Activated T-helper 1 cell treated with anti-CD3 and anti-CD28 coated beads, Interleukin-12 subunit alpha, Interleukin-12 subunit beta, Interleukin-2, Interleukin-4 antibody, amounts not matched to agents 30 ng/mL and 10 ng/mL and 1 ng/mL, durations not matched to agents 14 hours and 24 hours and 36 hours (primary cell): Measurements from ENCODE around the gene SART3. TPM values are rescaled to one million over a fixed set of nuclear protein-coding genes. Genes with fewer than 3 reads are reported as not detected.
"Not testable (repeated sequence)": the region's sequence is repeated elsewhere in the genome, so short reads cannot be mapped to it uniquely, and the experiment has no call there.

Source experiments
- DNase-seq: peaks from one replicate; pipeline ENCODE4 v3.0.0; 2021; ENCODE audit warnings: low spot score
- H3K27ac Mint-ChIP-seq: one replicate; pipeline ENCODE4 v1.8.0; 2021; ENCODE audit warnings: mild to moderate bottlenecking, mixed read lengths
- H3K27me3 Mint-ChIP-seq: one replicate; pipeline ENCODE4 v1.8.0; 2022; ENCODE audit warnings: mild to moderate bottlenecking, moderate library complexity, mixed read lengths; ENCODE audit not compliant: insufficient read depth
- H3K36me3 Mint-ChIP-seq: one replicate; pipeline ENCODE4 v1.8.0; 2021; ENCODE audit warnings: low read depth, mixed read lengths
- H3K4me1 Mint-ChIP-seq: one replicate; pipeline ENCODE4 v1.8.0; 2021; ENCODE audit warnings: low read depth, mixed read lengths
- H3K4me3 Mint-ChIP-seq: one replicate; pipeline ENCODE4 v1.8.0; 2021; ENCODE audit warnings: mild to moderate bottlenecking, moderate library complexity, mixed read lengths
- H3K9me3 Mint-ChIP-seq: one replicate; pipeline ENCODE4 v1.8.0; 2021; ENCODE audit warnings: mixed read lengths
- intact Hi-C: fragments of 100-400 bp; cut with micrococcal nuclease; formaldehyde crosslinking; loops from one replicate; pipeline ENCODE4 v1.15.1; 2024
- total RNA-seq: library from RNA; stranded (reverse); gene quantifications from 2 replicates; pipeline ENCODE4 v1.2.3, GENCODE V29; 2022

Gene SART3
- total RNA-seq, 1 donor from 2014 or later = 96.4 TPM

DNA sequence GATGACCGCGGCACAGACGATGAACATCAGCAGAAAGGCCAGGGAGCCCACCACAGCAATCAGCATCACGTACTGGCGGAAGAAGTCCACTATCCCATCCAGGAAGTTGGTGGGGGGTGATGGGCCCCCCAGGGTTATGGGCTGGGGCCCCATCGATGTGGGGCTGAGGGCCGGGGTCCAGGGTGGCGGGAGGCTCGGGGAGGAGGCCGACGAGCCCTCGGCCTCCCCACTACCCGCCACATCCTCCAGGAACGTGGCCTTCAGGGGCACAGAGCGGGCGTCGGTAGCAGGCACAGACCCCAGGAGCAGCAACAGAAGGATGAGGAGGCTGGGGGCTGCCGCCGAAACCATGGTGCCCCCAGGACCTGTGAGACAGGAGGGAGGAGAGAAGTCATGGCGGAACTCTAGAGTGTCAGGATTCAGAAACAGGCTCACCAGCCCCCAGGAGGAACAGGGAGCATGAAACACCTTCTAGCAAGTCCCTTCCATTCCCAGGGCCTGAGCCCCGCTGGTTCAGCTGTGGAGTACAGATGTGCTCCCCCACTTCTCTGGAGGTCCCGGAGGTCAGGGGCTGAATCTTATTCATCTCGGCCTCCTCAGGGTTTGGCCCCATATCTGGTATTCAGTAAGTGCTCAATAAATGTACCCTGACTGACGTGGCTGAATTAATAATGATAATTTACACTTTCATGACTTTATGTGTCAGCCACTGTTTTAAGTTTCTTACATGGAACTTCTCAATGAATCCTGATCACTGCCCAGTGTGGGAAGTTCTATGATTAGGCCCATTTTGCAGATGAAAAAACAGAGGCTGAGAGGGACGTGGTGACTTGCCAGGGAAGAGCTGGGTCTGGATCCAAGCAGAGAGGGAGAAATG lies 31.3 kb upstream of the SART3 start:
- intact Hi-C loops = no loop called here
- DNase-seq = no peak
- H3K9me3 Mint-ChIP-seq = no peaks in the 10 kb centered on the region
- no peak overlapping the region for H3K4me3 Mint-ChIP-seq
- no peaks in the 10 kb centered on the region for H3K27me3 Mint-ChIP-seq
- H3K36me3 Mint-ChIP-seq = no peaks in the 10 kb centered on the region
- H3K27ac Mint-ChIP-seq = no peak overlapping the region
- no peaks in the 10 kb centered on the region for H3K4me1 Mint-ChIP-seq

GRCh38 chr12:108591267-108591980 lies 30.5 kb upstream of the SART3 start:
- no peak overlapping the region for H3K4me3 Mint-ChIP-seq
- intact Hi-C loops = no loop called here
- no peaks in the 10 kb centered on the region for H3K4me1 Mint-ChIP-seq
- no peak overlapping the region for H3K27ac Mint-ChIP-seq
- no peaks in the 10 kb centered on the region for H3K9me3 Mint-ChIP-seq
- no peaks in the 10 kb centered on the region for H3K27me3 Mint-ChIP-seq
- DNase-seq = no peak
- H3K36me3 Mint-ChIP-seq = no peaks in the 10 kb centered on the region

DNA sequence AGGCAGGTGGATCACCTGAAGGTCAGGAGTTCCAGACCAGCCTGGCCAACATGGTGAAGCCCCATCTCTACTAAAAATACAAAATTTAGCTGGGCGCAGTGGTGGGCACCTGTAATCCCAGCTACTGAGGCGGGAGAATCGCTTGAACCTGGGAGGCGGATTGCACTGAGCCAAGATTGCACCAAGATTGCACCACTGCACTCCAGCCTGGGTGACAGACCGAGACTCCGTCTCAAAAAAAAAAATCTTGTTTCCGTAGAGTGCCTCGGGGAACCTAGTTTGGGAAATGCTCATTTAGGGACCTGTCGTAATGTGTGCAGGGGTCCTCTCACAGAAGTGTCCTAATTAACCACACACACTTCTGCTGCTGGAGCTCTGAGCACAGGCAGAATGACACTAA lies 29.5 kb upstream of the SART3 start:
- intact Hi-C loops, DNase-seq, H3K9me3 Mint-ChIP-seq: not testable (repeated sequence)

DNA sequence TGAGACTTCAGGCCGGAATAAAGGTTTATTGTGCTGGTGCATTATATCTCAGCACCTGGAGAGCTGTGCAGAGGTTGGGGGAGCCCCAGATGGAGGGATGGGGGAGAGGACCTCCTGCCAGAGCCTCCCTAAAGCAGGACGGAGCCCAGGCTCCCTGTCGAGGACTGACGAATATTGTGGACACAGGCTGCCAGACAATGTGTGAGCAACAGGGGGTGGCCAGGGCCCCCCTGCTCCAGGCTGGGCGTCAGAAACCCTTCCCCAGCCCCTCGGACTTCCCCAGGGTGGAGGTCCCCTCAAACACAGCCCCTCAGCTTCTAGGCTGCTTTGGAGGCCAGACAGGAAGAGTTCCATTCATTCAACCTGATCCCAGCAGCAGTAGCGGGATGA lies 28.9 kb upstream of the SART3 start:
- H3K4me3 Mint-ChIP-seq = no peak overlapping the region
- H3K9me3 Mint-ChIP-seq = no peaks in the 10 kb centered on the region
- H3K27ac Mint-ChIP-seq = no peak overlapping the region
- intact Hi-C loops = no loop called here
- H3K36me3 Mint-ChIP-seq = no peaks in the 10 kb centered on the region
- peaks cover 3% of the 10 kb centered on the region for H3K27me3 Mint-ChIP-seq
- DNase-seq = no peak
- H3K4me1 Mint-ChIP-seq = no peaks in the 10 kb centered on the region

More for the DNA sequence above, 29.5 kb upstream of the SART3 start:
- not testable (repeated sequence) for H3K27ac Mint-ChIP-seq, H3K36me3 Mint-ChIP-seq, H3K4me3 Mint-ChIP-seq, H3K27me3 Mint-ChIP-seq, H3K4me1 Mint-ChIP-seq

DNA sequence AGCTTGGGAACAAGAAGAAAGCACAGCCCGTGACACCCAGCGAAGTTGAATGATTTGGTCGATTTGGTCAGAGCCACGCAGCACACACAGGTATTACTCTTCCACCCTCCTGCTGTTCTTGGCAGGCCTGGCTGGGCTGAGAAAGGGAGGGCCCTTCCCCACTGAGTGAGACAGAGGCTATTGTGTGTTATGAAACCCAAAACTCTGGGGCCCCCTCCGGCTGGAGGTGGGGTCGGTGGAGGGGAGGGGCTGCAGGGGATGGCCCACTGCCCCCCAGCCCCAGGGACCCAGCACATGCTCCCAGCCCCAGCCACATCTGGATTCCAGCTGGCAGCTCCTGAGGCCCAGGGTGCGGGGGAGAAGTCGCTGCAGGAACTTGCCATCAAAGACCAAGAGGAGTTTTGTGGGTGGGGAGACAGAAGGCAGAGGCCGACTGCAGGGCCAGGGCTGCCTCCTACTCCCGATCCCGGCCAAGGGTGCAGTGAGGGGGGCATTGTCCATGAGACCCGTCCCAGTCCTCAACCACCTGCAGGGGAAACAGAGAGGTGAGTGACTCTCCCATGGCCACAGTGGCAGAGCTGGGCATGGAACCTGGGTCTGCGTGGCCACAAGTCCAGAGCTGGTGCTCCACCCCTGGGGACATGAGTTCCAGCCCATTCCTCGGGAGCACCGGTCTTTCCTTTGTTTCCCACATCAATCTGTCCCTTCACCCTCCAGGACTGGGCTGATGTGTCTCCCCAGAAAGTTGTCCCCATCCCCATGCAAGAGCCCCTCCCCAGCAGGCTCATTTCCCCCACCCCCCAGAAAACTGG lies 28.3 kb upstream of the SART3 start:
- H3K4me3 Mint-ChIP-seq = no peak overlapping the region

DNA sequence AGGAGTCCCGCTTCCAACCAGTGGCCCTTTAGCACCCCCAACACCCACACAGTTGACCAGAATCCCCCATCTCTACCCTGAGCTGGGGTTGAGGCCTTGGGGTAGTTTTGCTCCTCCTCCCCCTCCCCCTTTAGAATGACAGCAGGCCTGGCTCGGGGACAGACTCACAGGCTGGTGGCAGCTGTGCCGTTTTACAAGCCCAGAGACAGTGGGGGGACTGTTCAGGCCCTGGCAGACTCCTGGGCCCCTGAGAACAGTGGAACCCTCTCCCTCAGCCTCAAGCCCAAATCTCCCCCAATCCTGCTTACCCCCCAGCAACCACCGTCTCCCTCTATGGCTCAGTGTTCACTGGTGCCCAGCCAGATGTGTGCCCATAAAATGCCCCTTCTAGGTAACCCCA lies 26.9 kb upstream of the SART3 start:
- H3K4me3 Mint-ChIP-seq = no peak overlapping the region
- H3K27me3 Mint-ChIP-seq = peaks cover 7% of the 10 kb centered on the region
- no peaks in the 10 kb centered on the region for H3K4me1 Mint-ChIP-seq
- H3K27ac Mint-ChIP-seq = no peak overlapping the region
- no peak for DNase-seq
- intact Hi-C loops = no loop called here
- H3K9me3 Mint-ChIP-seq = no peaks in the 10 kb centered on the region
- no peaks in the 10 kb centered on the region for H3K36me3 Mint-ChIP-seq

More for the DNA sequence above, 28.3 kb upstream of the SART3 start:
- peaks cover 6% of the 10 kb centered on the region for H3K27me3 Mint-ChIP-seq
- H3K36me3 Mint-ChIP-seq = no peaks in the 10 kb centered on the region
- H3K27ac Mint-ChIP-seq = no peak overlapping the region
- DNase-seq = no peak
- intact Hi-C loops = no loop called here
- H3K4me1 Mint-ChIP-seq = no peaks in the 10 kb centered on the region
- no peaks in the 10 kb centered on the region for H3K9me3 Mint-ChIP-seq

GRCh38 chr12:108586306-108586705 lies 25.3 kb upstream of the SART3 start:
- no peak for DNase-seq
- intact Hi-C loops = no loop called here
- Mint-ChIP-seq H3K4me3 (no peak overlapping the region), H3K27ac (no peak overlapping the region), H3K4me1 (no peaks in the 10 kb centered on the region), H3K36me3 (no peaks in the 10 kb centered on the region), H3K27me3 (peaks cover 8% of the 10 kb centered on the region), H3K9me3 (no peaks in the 10 kb centered on the region)

- Mint-ChIP-seq H3K27me3 (peaks cover 8% of the 10 kb centered on the region), H3K4me3 (no peak overlapping the region), H3K27ac (no peak overlapping the region), H3K36me3 (no peaks in the 10 kb centered on the region), H3K9me3 (no peaks in the 10 kb centered on the region), H3K4me1 (no peaks in the 10 kb centered on the region)
- no peak for DNase-seq
- intact Hi-C loops = no loop called here
Observed at GRCh38 chr12:108585864-108586263, 24.9 kb upstream of the SART3 start.

- no peak overlapping the region for H3K4me3 Mint-ChIP-seq
- no peaks in the 10 kb centered on the region for H3K9me3 Mint-ChIP-seq
- H3K4me1 Mint-ChIP-seq = peaks cover under 1% of the 10 kb centered on the region
- peaks cover 8% of the 10 kb centered on the region for H3K27me3 Mint-ChIP-seq
- no peaks in the 10 kb centered on the region for H3K36me3 Mint-ChIP-seq
- no peak for DNase-seq
- intact Hi-C loops = no loop called here
- no peak overlapping the region for H3K27ac Mint-ChIP-seq
Observed at GRCh38 chr12:108584456-108585065, 23.6 kb upstream of the SART3 start.

- Mint-ChIP-seq H3K4me1 (peaks cover 7% of the 10 kb centered on the region), H3K36me3 (peaks cover 2% of the 10 kb centered on the region), H3K27ac (no peak overlapping the region), H3K27me3 (peaks cover 8% of the 10 kb centered on the region), H3K4me3 (no peak overlapping the region), H3K9me3 (peaks cover 3% of the 10 kb centered on the region)
- DNase-seq = no peak
- intact Hi-C loops = no loop called here
Observed at GRCh38 chr12:108583991-108584390, 23.0 kb upstream of the SART3 start.

- Mint-ChIP-seq H3K36me3 (peaks cover 6% of the 10 kb centered on the region), H3K4me1 (peaks cover 12% of the 10 kb centered on the region), H3K27ac (no peak overlapping the region), H3K9me3 (peaks cover 11% of the 10 kb centered on the region), H3K27me3 (peaks cover 11% of the 10 kb centered on the region), H3K4me3 (no peak overlapping the region)
- DNase-seq = no peak
- intact Hi-C loops = no loop called here
Observed at GRCh38 chr12:108582978-108583770, 22.2 kb upstream of the SART3 start.

GRCh38 chr12:108582509-108582908 lies 21.5 kb upstream of the SART3 start:
- H3K4me1 Mint-ChIP-seq = peaks cover 12% of the 10 kb centered on the region
- DNase-seq = no peak
- H3K27me3 Mint-ChIP-seq = peaks cover 11% of the 10 kb centered on the region
- peaks cover 14% of the 10 kb centered on the region for H3K9me3 Mint-ChIP-seq
- no peak overlapping the region for H3K27ac Mint-ChIP-seq
- intact Hi-C loops = no loop called here
- H3K36me3 Mint-ChIP-seq = peaks cover 8% of the 10 kb centered on the region
- no peak overlapping the region for H3K4me3 Mint-ChIP-seq
